H1 (cell line): ENCODE results near the gene MOGAT3. TPM values are rescaled to one million over a fixed set of nuclear protein-coding genes. Genes with fewer than 3 reads are reported as not detected.

Experiments used
- CREB1 ChIP-seq: IDR thresholded peaks from 2 replicates; pipeline ENCODE4 v1.6.1; 2012; ENCODE audit warnings: inconsistent platforms
- JUND ChIP-seq: IDR thresholded peaks from 2 replicates; pipeline ENCODE4 v1.6.1; 2011; ENCODE audit warnings: mild to moderate bottlenecking, improper control_type of control experiment, low read length
- POLR2A ChIP-seq, 2 experiments: IDR thresholded peaks; 1 replicate in 1 of 2; 2 replicates in 1 of 2; pipeline ENCODE4 v1.6.1; 2011; ENCODE audit warnings: low read depth in 2 of 2, low read length in 2 of 2, mild to moderate bottlenecking in 2 of 2; ENCODE audit errors: control extremely low read depth in 1 of 2
- RAD21 ChIP-seq, 2 experiments: IDR thresholded peaks in 1 of 2; conservative IDR thresholded peaks in 1 of 2; 2 replicates each; pipeline ENCODE4 v1.6.1; 2011; ENCODE audit warnings: low read depth in 2 of 2, low read length in 2 of 2, improper control_type of control experiment in 1 of 2, inconsistent platforms in 1 of 2, mild to moderate bottlenecking in 1 of 2, moderate library complexity in 1 of 2
- polyA plus RNA-seq, 7 experiments: library from polyadenylated mRNA; depleted of rRNA in 3 of 7; stranded (reverse) in 5 of 7; unstranded in 2 of 7; fragments of >200 nt in 5 of 7; fragments of 200-250 nt in 2 of 7; gene quantifications; 1 replicate in 5 of 7; 2 replicates in 1 of 7; 4 replicates in 1 of 7; pipeline versions ENCODE4 v1.2.1 to v1.2.3, GENCODE V29; 2011 to 2013; ENCODE audit warnings: missing spikeins in 2 of 7, mixed read lengths in 2 of 7
- total RNA-seq: library from RNA; stranded (reverse); fragmentation: NEBNext Ultra II Directional; extraction: Animal tissue kit (Norgen Biotek cat#: 25700); gene quantifications from 2 replicates; pipeline ENCODE4 v1.2.1, GENCODE V29; 2021
- TF ChIP-seq, protein P1 (sequence below): IDR thresholded peaks from 2 replicates; pipeline ENCODE4 v1.6.1; 2011; ENCODE audit warnings: low read length, improper control_type of control experiment

MOGAT3 gene
- total and polyA plus RNA-seq, 2 of the 8 experiments (the other 6 are each of a cell fraction or from before 2014, with no cell fraction given), result 0.21 to 0.82 TPM

DNA sequence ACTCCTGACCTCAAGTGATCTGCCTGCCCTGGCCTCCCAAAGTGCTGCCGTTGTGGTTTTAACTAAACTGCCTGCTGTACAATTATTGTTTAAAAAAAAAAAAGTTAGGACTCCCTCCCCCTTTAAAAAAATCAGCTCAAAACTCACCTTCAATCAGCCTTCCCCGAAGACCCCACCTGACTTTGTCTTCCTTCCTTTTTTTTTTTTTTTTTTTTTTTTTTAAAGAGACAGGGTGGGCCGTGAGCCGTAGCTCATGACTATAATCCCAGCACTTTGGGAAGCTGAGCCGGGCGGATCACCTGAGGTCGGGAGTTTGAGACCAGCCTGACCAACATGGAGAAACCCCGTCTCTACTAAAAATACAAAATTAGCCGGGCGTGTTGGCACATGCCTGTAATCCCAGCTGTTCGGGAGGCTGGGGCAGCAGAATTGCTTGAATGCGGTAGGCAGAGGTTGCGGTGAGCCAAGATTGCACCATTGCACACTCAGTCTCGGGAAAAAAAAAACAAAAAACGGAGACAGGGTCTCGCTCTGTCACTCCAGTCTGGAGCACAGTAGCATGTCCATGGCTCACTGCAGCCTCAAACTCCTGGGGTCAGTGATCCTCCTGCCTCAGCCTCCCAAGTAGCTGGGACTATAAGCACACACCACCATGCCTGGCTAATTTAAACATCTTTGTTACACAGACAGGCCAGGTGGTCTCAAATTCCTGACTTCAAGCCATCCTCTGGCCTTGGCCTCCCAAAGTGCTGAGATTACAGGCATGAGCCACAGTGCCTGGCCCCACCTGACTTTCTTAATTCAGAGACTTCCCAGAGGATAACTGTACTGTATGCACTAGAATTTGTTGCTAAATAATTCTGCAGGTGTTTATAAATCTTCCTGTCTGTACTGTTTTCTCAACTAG lies 40.9 kb upstream of the MOGAT3 start (continued):
- TF ChIP-seq CREB1 (no peak), RAD21 (IDR thresholded peaks at IDR 0.05 in 1 of 2, conservative IDR thresholded peaks at IDR 0.05 in 1 of 2; ENCODE audit: low read depth in 2 of 2, low read length in 2 of 2) (no peak), JUND (no peak), POLR2A (IDR thresholded peaks at IDR 0.05; ENCODE audit: control extremely low read depth in 1 of 2, low read depth in 2 of 2, low read length in 2 of 2) (no peak)
- TF ChIP-seq, protein P1, sequence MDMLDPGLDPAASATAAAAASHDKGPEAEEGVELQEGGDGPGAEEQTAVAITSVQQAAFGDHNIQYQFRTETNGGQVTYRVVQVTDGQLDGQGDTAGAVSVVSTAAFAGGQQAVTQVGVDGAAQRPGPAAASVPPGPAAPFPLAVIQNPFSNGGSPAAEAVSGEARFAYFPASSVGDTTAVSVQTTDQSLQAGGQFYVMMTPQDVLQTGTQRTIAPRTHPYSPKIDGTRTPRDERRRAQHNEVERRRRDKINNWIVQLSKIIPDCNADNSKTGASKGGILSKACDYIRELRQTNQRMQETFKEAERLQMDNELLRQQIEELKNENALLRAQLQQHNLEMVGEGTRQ, result no peak
